HCEC 1CT (cell line): ENCODE measurements around the gene CLDN34.

ENCODE experiments used
- DNase-seq: peaks from one replicate; pipeline ENCODE4 v3.0.0-alpha.2; 2017

Gene CLDN34, protein sequence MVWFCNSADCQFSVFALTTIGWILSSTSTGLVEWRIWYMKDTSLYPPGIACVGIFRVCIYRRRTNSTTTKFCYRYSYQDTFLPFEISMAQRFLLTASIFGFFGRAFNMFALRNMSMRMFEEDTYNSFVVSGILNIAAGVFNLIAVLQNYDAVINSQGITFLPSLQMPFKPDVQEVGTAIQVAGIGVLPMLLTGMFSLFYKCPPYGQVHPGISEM

GRCh38 chrX:9966775-9967408 is at the start of gene CLDN34:
TSS of gene CLDN34 (plus strand) at chrX:9967358. CDS start at chrX:9967358, 0 bp downstream.
- no peak for DNase-seq

DNA sequence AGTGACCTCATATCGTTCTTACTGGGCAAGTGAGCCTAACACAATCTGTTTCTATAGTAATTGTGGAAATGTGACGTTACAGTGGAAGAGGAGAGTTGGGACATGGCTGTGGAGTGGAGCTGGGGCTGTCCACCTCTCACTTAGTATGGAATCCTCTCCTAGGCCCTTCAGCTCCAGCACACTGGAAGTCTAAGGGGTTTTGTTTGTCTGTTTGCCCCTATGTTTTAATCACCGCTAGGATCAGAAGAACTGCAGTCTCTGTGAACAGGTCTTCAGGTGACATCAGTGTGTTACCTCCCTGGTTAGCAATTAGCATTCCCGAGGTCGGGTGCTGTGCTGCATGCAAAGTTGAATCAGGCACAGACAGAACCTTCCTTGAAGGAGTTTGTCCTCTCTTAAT is 49.3 kb upstream of the CLDN34 start:
- DNase-seq, result no peak

DNA sequence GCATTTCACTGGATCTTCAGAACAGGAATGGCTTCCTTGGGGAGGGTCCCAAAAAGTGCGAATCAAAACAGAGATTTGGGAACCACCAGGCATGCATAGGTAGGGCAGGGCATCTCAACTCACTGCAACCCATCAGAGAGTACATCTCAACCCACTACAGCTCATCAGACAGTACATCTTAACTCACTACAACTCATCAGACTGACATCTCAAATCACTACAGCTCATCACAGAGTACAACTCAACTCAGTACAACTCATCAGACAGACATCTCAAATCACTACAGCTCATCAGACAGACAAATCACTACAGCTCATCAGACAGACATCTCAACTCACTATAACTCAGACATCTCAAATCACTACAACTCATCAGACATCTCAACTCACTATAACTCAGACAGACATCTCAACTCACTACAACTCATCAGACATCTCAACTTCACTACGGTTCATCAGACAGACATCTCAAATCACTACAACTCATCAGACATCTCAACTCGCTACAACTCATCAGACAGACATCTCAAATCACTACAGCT is 47.5 kb upstream of the CLDN34 start:
- no peak for DNase-seq

- DNase-seq, result no peak
Measured at GRCh38 chrX:9921407-9921806, 45.8 kb upstream of the CLDN34 start.

- DNase-seq, result no peak
Measured at GRCh38 chrX:9923357-9923756, 43.8 kb upstream of the CLDN34 start.

- DNase-seq, result no peak
Measured at GRCh38 chrX:9926002-9926401, 41.2 kb upstream of the CLDN34 start.

DNA sequence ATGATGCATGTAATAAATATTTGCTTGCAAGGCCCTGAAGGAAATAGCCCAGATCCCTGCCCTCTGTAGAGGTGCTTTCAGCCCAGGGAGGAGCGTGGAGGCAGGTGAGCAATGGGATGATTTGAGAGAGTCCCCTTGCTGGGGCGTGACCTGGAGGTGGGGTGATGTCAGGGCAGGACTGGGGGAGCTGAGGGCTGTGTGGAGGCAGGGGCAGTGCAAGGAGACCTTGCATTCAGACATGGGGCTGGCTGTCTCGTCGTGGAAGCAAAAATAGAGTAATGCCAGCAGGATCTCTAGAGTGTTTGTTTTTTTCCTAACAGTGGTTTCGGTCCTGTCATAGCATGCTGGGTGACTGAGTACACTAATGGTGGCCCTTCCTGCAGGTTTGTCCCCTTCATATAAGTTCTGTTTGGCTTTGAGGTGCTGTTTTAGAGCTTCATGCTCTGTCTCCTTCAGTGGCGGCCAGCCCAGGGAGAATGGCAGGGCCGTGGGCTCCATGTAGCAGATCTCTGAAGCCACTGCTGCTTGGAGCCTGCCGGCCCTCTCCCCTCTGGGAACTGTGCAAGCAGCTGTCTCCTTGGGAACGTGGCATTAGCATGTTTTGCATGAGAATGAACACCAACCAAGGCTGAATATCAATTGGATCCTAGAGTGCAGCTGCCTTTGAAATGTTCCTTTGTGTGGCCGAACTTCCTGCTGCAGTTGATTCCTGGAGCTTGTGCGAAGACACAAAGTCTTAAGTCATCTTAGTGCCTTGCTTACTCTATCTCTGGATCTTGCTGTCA is 39.3 kb upstream of the CLDN34 start:
- DNase-seq, result no peak

- DNase-seq, result no peak
Measured at GRCh38 chrX:9935436-9935835, 31.7 kb upstream of the CLDN34 start.

- no peak for DNase-seq
Measured at GRCh38 chrX:9937761-9938160, 29.4 kb upstream of the CLDN34 start.

DNA sequence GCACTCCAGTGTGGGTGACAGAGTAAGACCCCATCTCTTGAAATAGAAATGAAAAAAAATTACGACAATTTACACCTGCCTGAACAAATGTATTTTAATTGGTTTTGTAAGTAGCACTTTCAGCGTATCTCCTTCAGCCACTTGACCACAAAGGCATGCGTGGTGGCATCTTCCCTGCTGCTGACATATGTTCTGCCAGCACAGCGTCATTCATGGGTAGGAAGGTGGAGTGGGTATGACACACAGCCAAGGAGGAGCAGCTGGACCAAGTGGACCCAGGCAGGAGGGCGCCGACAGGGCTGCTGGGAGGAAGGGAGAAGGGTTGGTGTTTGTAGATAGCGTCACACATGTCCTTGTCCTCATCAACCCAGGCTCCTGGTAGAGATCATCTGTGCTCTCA is 28.6 kb upstream of the CLDN34 start:
- DNase-seq, result no peak

- DNase-seq, result peak; percentile 1
Measured at GRCh38 chrX:9940421-9940820, 26.7 kb upstream of the CLDN34 start.

DNA sequence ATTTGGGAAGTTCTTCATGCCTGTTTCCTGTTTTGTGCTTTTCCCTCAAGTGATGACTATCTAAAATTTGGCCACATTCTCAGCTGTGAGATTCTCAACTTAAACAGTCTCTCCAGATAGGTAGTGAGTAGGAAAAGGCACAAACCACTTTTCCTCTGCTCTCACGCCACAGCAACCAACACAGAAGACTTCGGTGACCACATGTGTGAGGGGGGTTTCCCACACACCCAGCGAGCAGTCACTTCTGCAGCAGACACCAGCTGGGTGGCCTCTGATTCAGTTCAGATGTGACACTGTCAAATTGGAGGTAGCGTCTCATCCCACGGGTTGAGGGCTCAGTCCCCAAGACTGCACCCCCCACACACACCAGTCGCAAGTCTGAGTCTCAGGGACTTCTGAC is 25.1 kb upstream of the CLDN34 start:
- DNase-seq, result no peak

DNA sequence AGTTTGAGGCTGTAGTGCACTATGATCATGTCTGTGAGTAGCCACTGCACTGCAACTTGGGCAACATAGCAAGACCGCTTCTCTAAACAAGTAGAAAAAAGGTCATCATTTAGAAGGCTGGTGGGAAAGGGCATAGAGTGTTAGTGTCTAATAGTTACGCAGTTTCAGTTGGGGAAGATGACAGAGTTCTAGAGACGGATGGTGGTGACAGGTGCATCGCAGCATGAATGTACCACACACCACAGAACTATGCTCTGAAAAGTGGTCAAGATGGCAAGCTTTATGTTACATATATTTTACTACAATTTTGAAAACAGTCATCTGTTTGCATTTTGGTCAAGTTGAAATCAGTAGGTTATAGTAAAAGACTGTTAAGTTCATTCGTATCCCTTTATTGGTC is 23.7 kb upstream of the CLDN34 start:
- no peak for DNase-seq

GRCh38 chrX:9947131-9947794 is 19.9 kb upstream of the CLDN34 start:
- DNase-seq, result no peak

DNA sequence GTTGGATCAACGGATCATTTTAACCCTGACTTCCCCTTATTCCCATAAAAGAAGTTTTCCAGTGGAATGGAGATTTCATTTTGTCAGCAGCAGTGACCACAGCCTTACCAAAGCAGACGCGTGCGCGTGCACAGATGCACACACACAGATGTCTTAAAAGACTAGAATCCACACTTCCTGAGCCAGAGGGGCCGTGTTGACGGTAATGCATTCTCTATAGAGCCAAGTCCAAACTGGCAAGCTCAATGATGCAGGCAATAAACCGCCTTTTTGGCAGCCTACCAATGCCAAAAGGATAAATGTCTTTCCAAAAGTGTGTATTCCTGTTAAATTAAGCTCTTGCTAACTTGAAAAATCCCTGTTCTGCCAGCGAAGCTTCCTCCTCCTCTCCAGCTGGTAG is 18.8 kb upstream of the CLDN34 start:
- no peak for DNase-seq

- DNase-seq, result no peak
Measured at GRCh38 chrX:9952300-9952699, 14.9 kb upstream of the CLDN34 start.

GRCh38 chrX:9953396-9953795 is 13.8 kb upstream of the CLDN34 start:
- DNase-seq, result no peak

- peak; percentile 57 for DNase-seq
Measured at GRCh38 chrX:9955506-9955905, 11.7 kb upstream of the CLDN34 start.

- DNase-seq, result no peak
Measured at GRCh38 chrX:9957743-9958142, 9.4 kb upstream of the CLDN34 start.

- DNase-seq, result no peak
Measured at GRCh38 chrX:9958183-9958582, 9.0 kb upstream of the CLDN34 start.

GRCh38 chrX:9961750-9962149 is 5.4 kb upstream of the CLDN34 start:
- no peak for DNase-seq

DNA sequence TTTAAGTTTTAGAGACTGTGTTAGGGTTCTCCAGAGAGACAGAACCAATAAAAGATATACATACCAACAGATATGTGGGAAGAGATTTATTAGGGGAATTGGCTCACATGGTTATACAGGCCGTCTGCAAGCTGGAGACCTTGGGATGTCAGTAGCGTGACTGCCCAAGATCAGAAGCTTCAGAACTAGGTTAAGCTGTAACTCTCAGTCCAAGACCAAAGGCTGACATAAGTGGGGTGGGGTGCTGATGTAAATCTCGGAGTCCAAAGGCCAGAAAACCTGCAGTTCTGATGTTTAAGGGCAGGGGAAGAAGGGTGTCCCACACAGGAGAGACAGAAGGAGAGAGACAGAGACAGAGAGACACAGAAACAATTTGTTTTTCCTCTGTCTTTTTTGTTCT is 10.5 kb downstream of the CLDN34 start:
- no peak for DNase-seq

DNA sequence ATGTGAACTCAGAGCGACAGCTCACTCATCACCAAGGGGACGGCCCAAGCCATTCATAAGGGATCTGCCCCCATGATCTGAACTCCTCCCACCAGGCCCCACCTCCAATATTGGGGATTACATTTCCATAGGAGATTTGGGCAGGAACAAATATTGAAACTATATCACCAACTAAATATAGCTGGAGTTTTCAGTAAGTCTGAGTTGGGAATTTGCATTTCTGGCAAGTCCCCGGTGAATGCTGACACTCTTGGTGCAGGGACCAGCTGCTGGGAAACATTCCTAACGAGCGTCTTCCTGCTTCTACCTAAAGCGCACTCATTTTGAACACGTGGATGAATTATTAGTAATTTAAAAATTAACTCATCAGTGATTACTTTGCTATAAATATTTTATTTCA is 13.2 kb downstream of the CLDN34 start:
- no peak for DNase-seq
